Endothelial cell of umbilical vein (primary cell): ENCODE results near the gene CHM. TPM values are rescaled to one million over a fixed set of nuclear protein-coding genes. Genes with fewer than 3 reads are reported as not detected.

Source experiments
- BruUV-seq: library from RNA; stranded (reverse); fragments of 400-500 nt; replicated peaks from 2 replicates; lab custom pipeline; 2021; lab: Mats Ljungman, UMichigan
- CTCF ChIA-PET: fragments of 300-600, 350-600 bp; sonication (Branson Sonifier 250); formaldehyde crosslinking; loops from one replicate; lab custom pipeline; 2021; ENCODE audit warnings: antibody characterized with exemption, inconsistent platforms; lab: Charles Lee
- POLR2A ChIA-PET: fragments of 300-600, 350-600 bp; sonication (Branson Sonifier 250); formaldehyde crosslinking; loops from one replicate; lab custom pipeline; 2021; ENCODE audit warnings: antibody characterized with exemption, inconsistent platforms; lab: Charles Lee
- DNase-seq: peaks from one replicate; pipeline ENCODE4 v3.0.0-alpha.2; 2011; ENCODE audit warnings: low read depth, low spot score
- FAIRE-seq: peaks from 2 replicates; lab custom pipeline; 2011; peaks lifted over from hg19 to GRCh38; lab: Jason Lieb, UNC
- H2AFZ ChIP-seq: 2 replicates; pipeline ENCODE4 v1.6.0; 2012; ENCODE audit warnings: low read depth, low read length, control low read depth, inconsistent platforms
- H3K27ac ChIP-seq: 2 replicates; pipeline ENCODE4 v1.5.1; 2011; ENCODE audit warnings: low read depth, mild to moderate bottlenecking, control low read depth, low read length, moderate library complexity; ENCODE audit not compliant: insufficient read depth
- H3K27me3 ChIP-seq, 2 experiments: 2 replicates each; pipeline versions ENCODE4 v1.6.0 to v1.6.1; 2011; ENCODE audit warnings: low read length in 2 of 2, mixed read lengths in 1 of 2; ENCODE audit not compliant: control insufficient read depth in 2 of 2, insufficient read depth in 2 of 2
- H3K36me3 ChIP-seq, 2 experiments: 2 replicates in 1 of 2; 3 replicates in 1 of 2; pipeline ENCODE4 v1.5.1; 2011; ENCODE audit warnings: low read length in 2 of 2, mild to moderate bottlenecking in 1 of 2, moderate library complexity in 1 of 2; ENCODE audit not compliant: control insufficient read depth in 2 of 2, insufficient read depth in 2 of 2; ENCODE audit errors: extremely low read depth in 1 of 2
- H3K4me1 ChIP-seq: 3 replicates; pipeline ENCODE4 v1.5.1; 2011; ENCODE audit warnings: mild to moderate bottlenecking, low read length; ENCODE audit not compliant: control insufficient read depth, insufficient read depth; ENCODE audit errors: extremely low read depth
- H3K4me2 ChIP-seq: 2 replicates; pipeline ENCODE4 v1.6.1; 2011; ENCODE audit warnings: low read length, control low read depth, mixed read lengths; ENCODE audit not compliant: insufficient read depth
- H3K4me3 ChIP-seq, 3 experiments: fragments of 200-600 bp in 1 of 3; sonication (generic), shearing (Covaris generic) in 1 of 3; replicated peaks in 1 of 3; 2 replicates each; pipeline ENCODE4 v1.5.1; 2011 to 2016; ENCODE audit warnings: control low read depth in 3 of 3, low read length in 3 of 3, mild to moderate bottlenecking in 2 of 3, inconsistent platforms in 1 of 3, low read depth in 1 of 3, moderate library complexity in 1 of 3; ENCODE audit not compliant: insufficient read depth in 1 of 3
- H3K79me2 ChIP-seq: 2 replicates; pipeline ENCODE4 v1.6.0; 2012; ENCODE audit warnings: low read length, inconsistent platforms; ENCODE audit not compliant: control insufficient read depth, insufficient read depth
- H3K9ac ChIP-seq: replicated peaks from 2 replicates; pipeline ENCODE3; 2011; ENCODE audit warnings: low read length, control low read depth; ENCODE audit not compliant: insufficient read depth; ENCODE audit errors: extremely low read depth
- H3K9me1 ChIP-seq: replicated peaks from 3 replicates; pipeline ENCODE4 v1.6.0; 2011; ENCODE audit warnings: mild to moderate bottlenecking, low read length; ENCODE audit not compliant: control insufficient read depth, insufficient read depth; ENCODE audit errors: extremely low read depth
- H3K9me3 ChIP-seq: replicated peaks from 2 replicates; pipeline ENCODE4 v1.5.1; 2012; ENCODE audit warnings: low read length, inconsistent platforms; ENCODE audit not compliant: control insufficient read depth, insufficient read depth
- H4K20me1 ChIP-seq: replicated peaks from 2 replicates; pipeline ENCODE3; 2011; ENCODE audit warnings: mild to moderate bottlenecking, low read length; ENCODE audit not compliant: control insufficient read depth, insufficient read depth; ENCODE audit errors: extremely low read depth
- CTCF ChIP-seq, 2 donors: IDR thresholded peaks; 1 replicate in 1 of 2; 2 replicates in 1 of 2; pipeline ENCODE4 v1.5.1; 2011; ENCODE audit warnings: low read length in 2 of 2, mild to moderate bottlenecking in 2 of 2, moderate library complexity in 2 of 2, control low read depth in 1 of 2, inconsistent platforms in 1 of 2, low read depth in 1 of 2; ENCODE audit not compliant: insufficient read depth in 1 of 2; ENCODE audit errors: extremely low read depth in 1 of 2
- EZH2 ChIP-seq: IDR thresholded peaks from 2 replicates; pipeline ENCODE4 v1.6.1; 2012; ENCODE audit warnings: borderline replicate concordance, low read depth, mild to moderate bottlenecking, moderate library complexity, low read length, inconsistent platforms; ENCODE audit not compliant: severe bottlenecking
- FOS ChIP-seq: IDR thresholded peaks from 2 replicates; pipeline ENCODE4 v1.6.1; 2011; ENCODE audit warnings: mild to moderate bottlenecking, low read length, moderate library complexity, borderline replicate concordance; ENCODE audit not compliant: insufficient read depth
- GATA2 ChIP-seq: IDR thresholded peaks from 2 replicates; pipeline ENCODE4 v1.7.0; 2011; ENCODE audit warnings: low read depth, mild to moderate bottlenecking, moderate library complexity, mixed read lengths, low read length; ENCODE audit not compliant: insufficient read length, insufficient read depth
- JUN ChIP-seq: IDR thresholded peaks from 2 replicates; pipeline ENCODE4 v1.6.1; 2011; ENCODE audit warnings: borderline replicate concordance, low read depth; ENCODE audit not compliant: insufficient read length, insufficient read depth
- MAX ChIP-seq: IDR thresholded peaks from 2 replicates; pipeline ENCODE4 v1.6.1; 2011; ENCODE audit not compliant: insufficient read depth, insufficient read length
- MYC ChIP-seq: IDR thresholded peaks from one replicate; pipeline ENCODE4 v1.6.1; 2011; ENCODE audit warnings: mild to moderate bottlenecking, low read depth, low read length
- POLR2A ChIP-seq: IDR thresholded peaks from 2 replicates; pipeline ENCODE4 v1.6.1; 2012; ENCODE audit warnings: low read depth, mild to moderate bottlenecking, control low read depth, low read length
- POLR2AphosphoS5 ChIP-seq: IDR thresholded peaks from 2 replicates; pipeline ENCODE4 v1.6.1; 2012; ENCODE audit warnings: low read depth, mild to moderate bottlenecking, control low read depth, low read length, moderate library complexity; ENCODE audit not compliant: insufficient read depth
- dilution Hi-C: fragments of 300-500 bp; cut with MboI; formaldehyde crosslinking; loops from one replicate; pipeline ENCODE4 v1.15.0; 2019; ENCODE audit warnings: low sequenced_read_pairs; ENCODE audit not compliant: extremely low pct_ligation_motif_present
- intact Hi-C: fragments of 100-400 bp; cut with micrococcal nuclease; formaldehyde crosslinking; loops from one replicate; pipeline ENCODE4 v1.10.0; 2022
- polyA plus RNA-seq, 4 experiments: library from polyadenylated mRNA; depleted of rRNA in 3 of 4; stranded (reverse) in 3 of 4; unstranded in 1 of 4; fragments of >200 nt; gene quantifications; 2 replicates each; pipeline versions ENCODE4 v1.2.1 to v1.2.3, GENCODE V29; 2011 to 2012; ENCODE audit warnings: missing spikeins in 1 of 4
- total RNA-seq: library from RNA; stranded (reverse); gene quantifications from 2 replicates; pipeline ENCODE4 v1.2.3, GENCODE V29; 2021

The CHM gene
- total and polyA plus RNA-seq, 2 donors (not counting 3 experiments of a cell fraction or from before 2014, with no cell fraction given) = 10.5 to 18.4 TPM

- intact Hi-C loops (no loop called here), dilution Hi-C loops (no loop called here)
- Histone ChIP-seq H3K4me1 (no peaks in the 10 kb centered on the region), H3K9me1 (no peaks in the 10 kb centered on the region), H3K79me2 (peaks cover 2% of the 10 kb centered on the region), H3K27ac (no peak overlapping the region), H3K36me3 (no peaks in the 10 kb centered on the region), H3K9ac (no peak overlapping the region), H3K27me3 (no peaks in the 10 kb centered on the region), H3K9me3 (no peaks in the 10 kb centered on the region), H3K4me2 (no peak overlapping the region), H3K4me3 (no peak overlapping the region), H4K20me1 (no peaks in the 10 kb centered on the region), H2AFZ (no peak overlapping the region)
- FAIRE-seq = no peak
- POLR2A ChIA-PET = no interaction called here
- no TSS peak for BruUV-seq
- CTCF ChIA-PET = no interaction called here
- DNase-seq = no peak
- TF ChIP-seq MAX (no peak), POLR2A (no peak), CTCF (IDR thresholded peaks at IDR 0.05; ENCODE audit: extremely low read depth in 1 of 2, insufficient read depth in 1 of 2, low read depth in 1 of 2, low read length in 2 of 2) (no peak), MYC (no peak)
Measured at GRCh38 chrX:86014421-86014820, 32.9 kb downstream of the CHM start.

- TF ChIP-seq JUN (no peak), POLR2AphosphoS5 (no peak), FOS (no peak), MYC (no peak), EZH2 (no peak), POLR2A (no peak), GATA2 (no peak), MAX (no peak), CTCF (IDR thresholded peaks at IDR 0.05; ENCODE audit: extremely low read depth in 1 of 2, insufficient read depth in 1 of 2, low read depth in 1 of 2, low read length in 2 of 2) (no peak)
- no peak overlapping the region for H2AFZ ChIP-seq
- dilution Hi-C loops (no loop called here), intact Hi-C loops (no loop called here)
- H3K36me3 ChIP-seq = no peaks in the 10 kb centered on the region
- no peak overlapping the region for H3K4me2 ChIP-seq
- ChIA-PET CTCF (no interaction called here), POLR2A (no interaction called here)
- no peak overlapping the region for H3K4me3 ChIP-seq
- no peaks in the 10 kb centered on the region for H3K9me3 ChIP-seq
- H3K9ac ChIP-seq = no peak overlapping the region
- DNase-seq (no peak), FAIRE-seq (no peak)
- H3K79me2 ChIP-seq = peaks cover 2% of the 10 kb centered on the region
- BruUV-seq = no TSS peak
- H4K20me1 ChIP-seq = no peaks in the 10 kb centered on the region
- no peaks in the 10 kb centered on the region for H3K9me1 ChIP-seq
- H3K27me3 ChIP-seq = no peaks in the 10 kb centered on the region
- H3K4me1 ChIP-seq = no peaks in the 10 kb centered on the region
- no peak overlapping the region for H3K27ac ChIP-seq
Measured at GRCh38 chrX:86013792-86014191, 33.6 kb downstream of the CHM start.
